HCT116 (cell line): ENCODE measurements around the gene CPEB1.

Experiments
- CBX3 ChIP-seq: IDR thresholded peaks from 2 replicates; pipeline ENCODE4 v1.6.1; 2012; ENCODE audit warnings: low read depth
- CEBPB ChIP-seq: IDR thresholded peaks from 2 replicates; pipeline ENCODE4 v1.6.1; 2012; ENCODE audit warnings: low read depth
- CTCF ChIP-seq, 3 experiments: fragments of 200-600 bp in 1 of 3; sonication (generic) in 1 of 3; IDR thresholded peaks in 2 of 3; conservative IDR thresholded peaks in 1 of 3; 2 replicates each; pipeline ENCODE4 v1.5.1; 2012 to 2017; ENCODE audit warnings: low read depth in 2 of 3, low read length in 2 of 3, antibody characterized with exemption in 1 of 3, borderline replicate concordance in 1 of 3, control low read depth in 1 of 3, mild to moderate bottlenecking in 1 of 3, mixed read lengths in 1 of 3, mixed run types in 1 of 3, moderate library complexity in 1 of 3; ENCODE audit not compliant: insufficient read depth in 1 of 3
- EGR1 ChIP-seq: IDR thresholded peaks from 2 replicates; pipeline ENCODE4 v1.6.1; 2012; ENCODE audit warnings: low read depth
- EZH2 ChIP-seq: fragments of 200-600 bp; sonication (generic); IDR thresholded peaks from 2 replicates; pipeline ENCODE4 v1.6.1; 2017; ENCODE audit warnings: antibody characterized with exemption, mixed run types
- POLR2A ChIP-seq: IDR thresholded peaks from 2 replicates; pipeline ENCODE4 v1.7.0; 2011; ENCODE audit warnings: borderline replicate concordance; ENCODE audit not compliant: insufficient read depth, insufficient read length; ENCODE audit errors: extremely low read depth
- POLR2AphosphoS5 ChIP-seq: IDR thresholded peaks from 2 replicates; pipeline ENCODE4 v1.6.1; 2011; ENCODE audit warnings: mild to moderate bottlenecking, low read depth, low read length, moderate library complexity
- REST ChIP-seq: IDR thresholded peaks from 2 replicates; pipeline ENCODE4 v1.6.1; 2012; ENCODE audit warnings: low read depth
- SP1 ChIP-seq: IDR thresholded peaks from 2 replicates; pipeline ENCODE4 v1.6.1; 2012; ENCODE audit warnings: low read depth
- YY1 ChIP-seq: IDR thresholded peaks from 2 replicates; pipeline ENCODE4 v1.6.1; 2011; ENCODE audit warnings: low read length, low read depth, moderate library complexity, mild to moderate bottlenecking; ENCODE audit not compliant: insufficient replicate concordance; ENCODE audit errors: extremely low read depth

- TF ChIP-seq POLR2AphosphoS5 (no peak), POLR2A (no peak), CEBPB (no peak), YY1 (no peak), CBX3 (no peak), CTCF (IDR thresholded peaks at IDR 0.05 in 2 of 3, conservative IDR thresholded peaks at IDR 0.05 in 1 of 3; ENCODE audit: borderline replicate concordance in 1 of 3, insufficient read depth in 1 of 3, low read depth in 2 of 3, low read length in 2 of 3) (no peak), EZH2 (no peak), EGR1 (no peak), REST (no peak), SP1 (no peak)
These were observed 102.2 kb downstream of the CPEB1 start for GRCh38 chr15:82545002-82545401.
